GM18907 (cell line): ENCODE measurements around the gene TIMM10B.
"Not testable (repeated sequence)": the region's sequence is repeated elsewhere in the genome, so short reads cannot be mapped to it uniquely, and the experiment has no call there.

ENCODE experiments used
- ATAC-seq: cut with Tn5 transposase; IDR thresholded peaks from one replicate; pipeline ENCODE4 v1.9.1; 2021; ENCODE audit warnings: mild to moderate bottlenecking, moderate library complexity; ENCODE audit not compliant: unreplicated experiment

Gene TIMM10B

DNA sequence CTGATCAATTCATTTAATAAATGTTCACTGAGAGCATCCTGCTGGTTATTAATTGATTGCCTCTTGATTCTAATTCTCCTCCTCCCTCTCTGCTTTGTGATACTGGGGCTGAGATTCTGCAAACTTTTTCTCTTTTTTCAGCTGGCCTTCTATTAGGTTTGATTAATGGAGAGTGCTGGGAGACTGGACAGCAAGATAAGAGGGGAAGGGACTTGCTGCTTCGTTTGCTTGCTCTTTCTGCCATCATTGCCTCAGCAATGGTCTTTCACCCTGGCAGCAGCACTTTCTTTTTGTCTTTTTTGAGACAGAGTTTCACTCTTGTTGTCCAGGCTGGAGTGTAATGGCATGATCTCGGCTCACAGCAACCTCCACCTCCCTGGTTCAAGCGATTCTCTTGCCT is 22.9 kb downstream of the TIMM10B start:
- ATAC-seq, result no peak

DNA sequence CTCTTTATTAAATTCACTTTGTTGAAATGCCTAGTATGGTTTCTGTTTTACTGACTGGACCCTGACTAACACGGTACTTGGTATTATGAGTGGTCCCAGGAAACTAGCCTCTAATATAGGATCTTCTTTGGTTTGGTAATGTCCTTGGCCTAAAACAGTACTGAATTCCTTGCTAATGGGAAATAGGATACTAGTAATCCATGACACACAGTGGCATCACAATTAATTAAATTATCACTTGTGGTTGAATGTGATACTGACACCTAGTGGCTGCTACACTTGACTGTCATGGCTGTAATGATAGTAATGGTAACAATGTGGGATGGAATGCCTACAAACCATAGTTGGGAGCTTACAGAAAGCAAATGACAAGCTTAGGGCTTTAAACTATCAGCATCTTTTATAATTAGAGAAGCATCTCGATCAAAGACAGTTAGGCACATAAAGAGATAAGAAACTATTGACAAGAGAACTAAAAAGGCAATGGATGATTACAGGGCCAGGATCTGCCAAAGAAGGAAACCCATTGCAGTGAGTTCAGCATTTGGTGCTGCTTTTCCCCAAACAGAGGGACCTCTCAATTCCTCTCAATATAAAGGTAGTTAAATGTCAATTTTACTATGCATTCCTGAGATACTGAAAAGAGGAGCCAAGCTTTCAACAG is 24.4 kb downstream of the TIMM10B start:
- no peak for ATAC-seq

DNA sequence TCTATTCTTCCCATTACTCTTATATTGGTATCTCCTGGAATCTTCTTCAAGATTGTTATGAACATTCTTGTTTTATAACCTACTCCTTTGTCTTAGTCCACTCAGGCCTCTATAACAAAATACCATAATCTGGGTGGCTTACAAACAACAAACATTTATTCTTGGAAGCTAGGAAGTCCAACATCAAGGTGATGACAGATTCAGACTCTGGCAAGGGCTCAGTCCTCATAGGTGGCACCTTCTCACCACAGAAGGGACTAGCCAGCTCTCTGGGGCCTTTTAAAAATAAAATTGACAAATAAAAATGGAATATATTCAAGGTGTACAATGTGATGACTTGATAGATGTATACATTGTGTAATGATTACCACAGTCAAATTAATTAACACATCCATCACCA is 35.6 kb downstream of the TIMM10B start:
- no peak for ATAC-seq

DNA sequence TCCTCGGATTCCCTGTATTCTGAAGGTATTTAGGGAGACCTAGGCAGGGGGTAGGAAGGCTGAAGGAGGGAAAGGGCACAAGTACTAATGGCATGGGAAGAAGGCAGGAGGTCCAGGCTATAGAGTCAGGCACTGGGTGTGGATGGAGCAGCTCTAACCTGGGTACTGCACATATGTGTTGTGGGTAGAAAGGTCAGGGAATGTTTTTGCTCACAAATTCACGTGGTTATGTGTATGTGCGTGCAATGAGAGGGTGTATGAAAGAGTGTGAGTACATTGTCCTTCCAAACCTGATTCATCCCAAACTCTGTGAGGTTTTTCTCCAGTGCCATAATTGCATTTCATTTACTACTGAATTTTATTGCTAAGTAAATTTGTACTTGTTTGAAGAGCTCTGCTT is 39.0 kb downstream of the TIMM10B start:
- no peak for ATAC-seq

DNA sequence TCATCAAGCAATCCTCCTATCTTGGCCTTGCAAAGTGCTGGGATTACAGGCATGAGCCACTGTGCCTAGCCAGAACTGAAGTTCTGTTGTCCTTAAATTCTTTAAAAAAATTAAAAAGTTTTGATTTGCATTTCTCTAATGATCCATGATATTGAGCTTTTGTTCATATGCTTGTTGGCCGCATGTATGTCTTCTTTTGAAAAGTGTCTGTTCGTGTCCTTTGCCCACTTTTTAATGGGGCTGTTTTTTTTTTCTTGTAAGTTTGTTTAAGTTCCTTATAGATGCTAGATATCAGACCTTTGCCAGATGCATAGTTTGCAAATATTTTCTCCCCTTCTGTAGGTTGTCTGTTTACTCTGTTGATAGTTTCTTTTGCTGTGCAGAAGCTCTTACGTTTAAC is 40.6 kb downstream of the TIMM10B start:
- ATAC-seq, result not testable (repeated sequence)

DNA sequence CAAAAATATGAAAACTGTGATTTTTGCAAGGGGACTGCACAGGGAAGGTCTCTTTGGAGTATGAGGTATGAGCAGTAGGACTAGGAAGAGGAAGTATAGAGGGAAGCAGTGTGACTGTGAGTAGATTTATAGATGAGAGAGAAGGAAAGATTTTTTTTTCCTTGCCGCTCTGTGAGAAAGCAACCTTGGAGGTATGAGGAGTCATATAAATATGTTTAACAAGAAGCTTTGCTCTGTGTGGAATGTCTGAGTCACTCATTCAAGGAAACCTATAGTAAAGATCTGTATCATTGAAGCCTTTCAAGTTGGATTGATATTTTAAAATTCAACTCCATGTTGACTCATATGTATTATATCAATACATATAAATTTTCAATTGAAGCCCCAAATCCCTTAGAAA is 42.0 kb downstream of the TIMM10B start:
- ATAC-seq, result no peak

DNA sequence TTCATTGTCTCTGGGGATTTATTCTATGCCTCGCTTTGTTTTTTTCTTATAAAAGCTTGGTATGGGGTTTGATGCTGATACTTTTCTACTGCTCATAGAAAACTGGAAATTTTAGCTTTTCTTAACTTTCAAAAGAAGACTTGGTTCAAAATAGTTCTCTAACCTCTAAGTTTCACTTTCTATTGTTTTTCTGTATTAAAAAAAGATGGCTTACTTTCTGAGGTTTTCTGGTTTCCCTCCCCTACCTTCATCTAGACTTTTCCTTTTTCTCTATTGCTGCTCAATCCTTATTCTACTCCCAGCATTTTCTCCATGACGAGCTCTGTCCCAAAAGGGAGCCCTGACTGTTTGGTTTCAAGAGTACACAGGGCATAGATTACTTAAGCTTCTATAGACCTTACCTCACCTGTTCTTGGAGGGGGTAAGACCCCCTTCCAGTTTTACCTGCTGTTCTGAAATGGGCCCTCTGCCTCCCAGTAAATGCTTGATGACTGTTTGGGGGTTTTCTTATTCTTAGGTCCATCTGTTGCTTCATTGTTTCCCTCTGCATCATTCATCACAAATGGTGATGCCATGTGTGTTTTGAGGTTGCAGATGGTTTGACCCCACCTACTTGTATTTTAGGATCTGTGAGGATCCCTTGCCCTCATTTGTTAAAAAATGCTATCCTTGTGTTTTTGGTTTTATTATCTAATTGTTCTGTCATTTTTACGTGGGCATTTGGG is 45.3 kb downstream of the TIMM10B start:
- ATAC-seq, result no peak

DNA sequence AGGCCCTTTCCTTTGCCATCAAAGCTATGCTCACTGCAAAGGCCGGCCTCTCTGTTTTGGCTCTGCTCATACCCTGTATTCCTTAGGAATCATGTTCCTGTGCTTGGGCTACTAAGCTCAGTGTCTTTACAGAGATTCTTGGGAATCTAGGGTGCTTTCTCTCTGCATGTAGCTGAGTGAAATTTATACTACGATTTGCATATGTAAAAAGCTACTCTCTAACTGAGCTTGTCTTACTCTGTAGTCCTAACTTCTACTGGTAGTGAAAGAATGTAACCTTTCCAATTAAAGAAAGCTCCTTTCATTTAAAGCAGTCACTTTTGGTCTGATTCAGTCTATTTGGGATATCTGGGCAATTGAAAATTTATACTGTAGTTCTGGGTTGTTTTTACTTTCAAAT is 48.0 kb downstream of the TIMM10B start:
- ATAC-seq, result no peak

DNA sequence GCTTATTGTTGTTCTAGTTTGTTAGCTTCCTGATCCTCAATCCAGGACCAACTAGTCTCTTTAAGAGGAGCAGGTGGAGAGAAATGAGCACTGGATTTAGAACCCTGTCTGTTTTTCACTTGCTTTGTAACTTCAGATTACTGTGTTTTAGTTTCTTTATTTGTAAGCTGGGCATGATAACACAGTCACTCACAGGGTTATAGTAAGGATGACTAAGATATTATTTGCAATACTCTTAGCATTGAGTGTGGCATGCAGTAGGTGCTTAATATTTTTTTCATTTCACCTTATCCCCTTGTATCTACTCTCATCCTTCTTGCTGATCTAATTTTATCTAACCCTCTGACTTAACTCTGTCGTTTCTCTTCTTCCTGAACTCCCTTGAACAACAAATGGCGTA is 49.5 kb downstream of the TIMM10B start:
- ATAC-seq, result no peak

DNA sequence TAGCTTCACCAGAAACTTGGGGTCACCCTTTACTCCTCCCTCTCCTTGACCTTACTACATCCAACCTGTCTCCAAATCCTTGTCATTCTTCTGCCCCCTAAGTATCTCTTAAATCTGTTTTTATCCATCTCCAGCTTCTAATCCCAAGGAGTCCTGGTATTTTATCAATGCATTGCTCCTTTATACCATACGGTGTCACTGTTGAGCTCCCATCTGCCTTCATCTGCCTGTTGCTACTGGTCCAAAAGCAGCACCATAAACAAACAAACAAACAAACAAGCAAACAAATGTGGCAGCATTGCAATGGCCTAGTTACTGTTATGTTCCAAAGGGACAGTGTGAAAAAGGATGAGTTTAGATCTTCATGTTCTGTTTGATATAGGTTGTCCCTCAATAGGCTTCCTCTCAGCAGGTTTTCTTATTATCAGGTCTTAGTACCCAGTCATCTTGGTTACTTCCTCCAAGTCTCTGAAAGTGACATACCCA is 50.0 kb downstream of the TIMM10B start:
- ATAC-seq, result no peak
